Esophagus muscularis mucosa (tissue), 3 donors: ENCODE results near the gene RTN4IP1.

Experiments
- POLR2A ChIP-seq: fragments of 450-650 bp; IDR thresholded peaks from one replicate; pipeline ENCODE4 v1.6.1; 2017; ENCODE audit warnings: antibody characterized with exemption, moderate library complexity, mild to moderate bottlenecking, low read depth
- TF ChIP-seq, protein P1 (sequence below), 3 experiments: fragments of 200-600 bp in 2 of 3; fragments of 450-650 bp in 1 of 3; sonication (generic) in 2 of 3; IDR thresholded peaks; one replicate each; pipeline ENCODE4 v1.5.1; 2017 to 2019; ENCODE audit warnings: antibody characterized with exemption in 3 of 3, mild to moderate bottlenecking in 2 of 3, moderate library complexity in 1 of 3

DNA sequence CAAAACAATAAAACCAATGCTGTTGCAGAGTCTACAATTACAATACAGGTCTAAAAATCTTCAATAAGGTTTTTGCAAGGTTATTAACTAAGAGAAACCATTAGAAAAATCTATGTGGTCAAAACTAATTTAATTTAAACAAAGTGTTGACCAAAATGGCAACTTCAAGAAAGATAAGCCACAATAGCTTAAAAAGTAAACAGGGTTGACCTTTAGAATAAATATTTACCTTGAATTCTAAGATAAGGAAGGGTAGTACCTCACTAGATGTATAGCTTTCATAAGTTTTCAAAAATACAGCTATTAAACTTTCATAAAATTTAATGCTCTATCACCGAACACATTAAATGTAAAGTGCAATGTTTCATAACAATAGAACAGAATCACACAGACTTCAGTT lies 11.4 kb downstream of the RTN4IP1 start:
- no peak for TF ChIP-seq POLR2A
- TF ChIP-seq, protein P1, sequence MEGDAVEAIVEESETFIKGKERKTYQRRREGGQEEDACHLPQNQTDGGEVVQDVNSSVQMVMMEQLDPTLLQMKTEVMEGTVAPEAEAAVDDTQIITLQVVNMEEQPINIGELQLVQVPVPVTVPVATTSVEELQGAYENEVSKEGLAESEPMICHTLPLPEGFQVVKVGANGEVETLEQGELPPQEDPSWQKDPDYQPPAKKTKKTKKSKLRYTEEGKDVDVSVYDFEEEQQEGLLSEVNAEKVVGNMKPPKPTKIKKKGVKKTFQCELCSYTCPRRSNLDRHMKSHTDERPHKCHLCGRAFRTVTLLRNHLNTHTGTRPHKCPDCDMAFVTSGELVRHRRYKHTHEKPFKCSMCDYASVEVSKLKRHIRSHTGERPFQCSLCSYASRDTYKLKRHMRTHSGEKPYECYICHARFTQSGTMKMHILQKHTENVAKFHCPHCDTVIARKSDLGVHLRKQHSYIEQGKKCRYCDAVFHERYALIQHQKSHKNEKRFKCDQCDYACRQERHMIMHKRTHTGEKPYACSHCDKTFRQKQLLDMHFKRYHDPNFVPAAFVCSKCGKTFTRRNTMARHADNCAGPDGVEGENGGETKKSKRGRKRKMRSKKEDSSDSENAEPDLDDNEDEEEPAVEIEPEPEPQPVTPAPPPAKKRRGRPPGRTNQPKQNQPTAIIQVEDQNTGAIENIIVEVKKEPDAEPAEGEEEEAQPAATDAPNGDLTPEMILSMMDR (IDR thresholded peaks at IDR 0.05): no peak
